OCI-LY7 (cell line): ENCODE measurements around the gene MPZL2.

Source experiments
- CTCF ChIP-seq: fragments of 200-600 bp; sonication (generic); conservative IDR thresholded peaks from 2 replicates; pipeline ENCODE4 v1.5.1; 2014; ENCODE audit warnings: mild to moderate bottlenecking, antibody characterized with exemption, low read length, moderate library complexity, mixed read lengths
- EZH2phosphoT487 ChIP-seq: fragments of 200-600 bp; sonication (generic); IDR thresholded peaks from 2 replicates; pipeline ENCODE4 v1.6.1; 2018; ENCODE audit warnings: low read depth, borderline replicate concordance, mild to moderate bottlenecking, mixed run types, antibody characterized with exemption, low read length, moderate library complexity, mixed read lengths

- TF ChIP-seq CTCF (no peak), EZH2phosphoT487 (no peak)
These were observed 19.0 kb upstream of the MPZL2 start for GRCh38 chr11:118283037-118283636.
